ENCODE results near the gene PMCH.
"Not testable (repeated sequence)": the region's sequence is repeated elsewhere in the genome, so short reads cannot be mapped to it uniquely, and the experiment has no call there.

Gene PMCH, protein sequence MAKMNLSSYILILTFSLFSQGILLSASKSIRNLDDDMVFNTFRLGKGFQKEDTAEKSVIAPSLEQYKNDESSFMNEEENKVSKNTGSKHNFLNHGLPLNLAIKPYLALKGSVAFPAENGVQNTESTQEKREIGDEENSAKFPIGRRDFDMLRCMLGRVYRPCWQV

DNA sequence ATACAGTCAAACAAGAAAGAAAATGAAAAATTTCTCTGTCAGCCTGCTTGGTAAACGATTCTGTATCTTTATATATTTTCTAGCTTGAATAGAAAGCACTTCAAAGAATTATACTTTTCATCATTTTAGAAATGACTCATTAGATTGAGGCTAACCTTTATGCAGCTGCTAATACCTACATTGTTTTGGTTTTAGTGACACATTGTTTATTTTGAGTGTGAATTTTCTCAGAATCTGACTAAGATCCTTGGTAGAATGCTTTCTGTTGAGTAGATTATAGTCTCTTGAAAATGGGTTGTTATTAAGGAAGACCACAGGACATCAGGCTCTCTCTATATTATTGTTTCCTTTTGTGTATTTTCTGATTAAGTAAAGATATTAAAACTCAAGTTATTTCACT lies at the start of gene PMCH:
PMCH (minus strand) TSS at position 45 of the 400 bp plus-strand sequence. CDS start 63 bp downstream, outside the sequence.
- H3K27me3 ChIP-seq (ENCODE audit: insufficient read depth, low read depth): no peaks in the 10 kb centered on the region
- no peak within 1 kb of the TSS for H3K4me2 ChIP-seq
- peaks cover 6% of the 10 kb centered on the region for H3K4me1 ChIP-seq (ENCODE audit: low read depth, poor library complexity, severe bottlenecking)
- H3K36me3 ChIP-seq (ENCODE audit: insufficient read depth): no peaks in the 10 kb centered on the region
- H2AFZ ChIP-seq (ENCODE audit: low read depth): no peak within 1 kb of the TSS
- no peak within 1 kb of the TSS for H3K9ac ChIP-seq
- H3K27ac ChIP-seq: no peak within 1 kb of the TSS
- H4K20me1 ChIP-seq (ENCODE audit: insufficient read depth): no peaks in the 10 kb centered on the region
- no peaks in the 10 kb centered on the region for H3K79me2 ChIP-seq (ENCODE audit: insufficient read depth, low read depth)
- H3K4me3 ChIP-seq (IDR thresholded peaks at IDR 0.05; ENCODE audit: insufficient read depth, low read depth, low read length): no peak within 1 kb of the TSS
- TF ChIP-seq, protein P1, sequence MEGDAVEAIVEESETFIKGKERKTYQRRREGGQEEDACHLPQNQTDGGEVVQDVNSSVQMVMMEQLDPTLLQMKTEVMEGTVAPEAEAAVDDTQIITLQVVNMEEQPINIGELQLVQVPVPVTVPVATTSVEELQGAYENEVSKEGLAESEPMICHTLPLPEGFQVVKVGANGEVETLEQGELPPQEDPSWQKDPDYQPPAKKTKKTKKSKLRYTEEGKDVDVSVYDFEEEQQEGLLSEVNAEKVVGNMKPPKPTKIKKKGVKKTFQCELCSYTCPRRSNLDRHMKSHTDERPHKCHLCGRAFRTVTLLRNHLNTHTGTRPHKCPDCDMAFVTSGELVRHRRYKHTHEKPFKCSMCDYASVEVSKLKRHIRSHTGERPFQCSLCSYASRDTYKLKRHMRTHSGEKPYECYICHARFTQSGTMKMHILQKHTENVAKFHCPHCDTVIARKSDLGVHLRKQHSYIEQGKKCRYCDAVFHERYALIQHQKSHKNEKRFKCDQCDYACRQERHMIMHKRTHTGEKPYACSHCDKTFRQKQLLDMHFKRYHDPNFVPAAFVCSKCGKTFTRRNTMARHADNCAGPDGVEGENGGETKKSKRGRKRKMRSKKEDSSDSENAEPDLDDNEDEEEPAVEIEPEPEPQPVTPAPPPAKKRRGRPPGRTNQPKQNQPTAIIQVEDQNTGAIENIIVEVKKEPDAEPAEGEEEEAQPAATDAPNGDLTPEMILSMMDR (conservative IDR thresholded peaks at IDR 0.05; ENCODE audit: low read depth, low read length): no peak

DNA sequence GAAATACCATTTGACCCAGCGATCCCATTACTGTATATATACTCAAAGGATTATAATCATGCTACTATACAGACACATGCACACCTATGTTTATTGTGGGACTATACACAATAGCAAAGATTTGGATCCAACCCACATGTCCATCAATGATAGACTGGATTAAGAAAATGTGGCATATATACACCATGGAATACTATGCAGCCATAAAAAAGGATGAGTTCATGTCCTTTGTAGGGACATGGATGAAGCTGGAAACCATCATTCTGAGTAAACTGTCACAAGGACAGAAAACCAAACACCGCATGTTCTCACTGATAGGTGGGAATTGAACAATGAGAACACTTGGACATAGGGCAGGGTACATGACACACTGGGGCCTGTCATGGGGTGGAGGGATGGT lies 43.2 kb upstream of the PMCH start:
- H3K36me3 ChIP-seq (ENCODE audit: insufficient read depth); H3K27ac ChIP-seq; H3K4me2 ChIP-seq; H4K20me1 ChIP-seq (ENCODE audit: insufficient read depth); H3K9ac ChIP-seq; H3K27me3 ChIP-seq (ENCODE audit: insufficient read depth, low read depth); H3K4me1 ChIP-seq (ENCODE audit: low read depth, poor library complexity, severe bottlenecking); H3K79me2 ChIP-seq (ENCODE audit: insufficient read depth, low read depth); H2AFZ ChIP-seq (ENCODE audit: low read depth); H3K4me3 ChIP-seq (IDR thresholded peaks at IDR 0.05; ENCODE audit: insufficient read depth, low read depth, low read length): not testable (repeated sequence)

DNA sequence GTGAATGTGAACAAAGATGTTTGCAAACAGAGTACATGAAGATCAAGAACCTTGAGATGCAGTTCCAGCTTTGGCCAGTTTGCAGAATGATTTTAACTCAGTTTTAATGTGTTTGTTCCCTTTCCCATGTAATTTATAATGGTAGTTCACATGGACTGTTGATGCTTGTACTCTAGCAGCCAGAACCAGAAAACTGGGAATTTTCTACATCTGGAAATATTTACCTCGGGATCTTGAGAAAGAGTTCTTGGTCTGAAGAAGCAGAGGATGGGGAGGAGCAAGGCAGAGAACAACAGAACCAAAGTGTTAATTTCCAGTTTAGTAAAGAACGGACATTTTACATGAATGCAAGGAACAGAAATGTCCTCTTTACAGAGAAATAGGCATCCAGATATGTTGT lies 37.0 kb upstream of the PMCH start:
- no peaks in the 10 kb centered on the region for H3K4me1 ChIP-seq (ENCODE audit: low read depth, poor library complexity, severe bottlenecking)
- H3K27ac ChIP-seq: no peak overlapping the region
- H3K27me3 ChIP-seq (ENCODE audit: insufficient read depth, low read depth): no peaks in the 10 kb centered on the region
- H3K79me2 ChIP-seq (ENCODE audit: insufficient read depth, low read depth): no peaks in the 10 kb centered on the region
- TF ChIP-seq, protein P1 (conservative IDR thresholded peaks at IDR 0.05; ENCODE audit: low read depth, low read length): no peak
- H2AFZ ChIP-seq (ENCODE audit: low read depth): no peak overlapping the region
- no peak overlapping the region for H3K4me2 ChIP-seq
- no peak overlapping the region for H3K4me3 ChIP-seq (IDR thresholded peaks at IDR 0.05; ENCODE audit: insufficient read depth, low read depth, low read length)
- no peaks in the 10 kb centered on the region for H4K20me1 ChIP-seq (ENCODE audit: insufficient read depth)
- H3K9ac ChIP-seq: no peak overlapping the region
- no peaks in the 10 kb centered on the region for H3K36me3 ChIP-seq (ENCODE audit: insufficient read depth)

DNA sequence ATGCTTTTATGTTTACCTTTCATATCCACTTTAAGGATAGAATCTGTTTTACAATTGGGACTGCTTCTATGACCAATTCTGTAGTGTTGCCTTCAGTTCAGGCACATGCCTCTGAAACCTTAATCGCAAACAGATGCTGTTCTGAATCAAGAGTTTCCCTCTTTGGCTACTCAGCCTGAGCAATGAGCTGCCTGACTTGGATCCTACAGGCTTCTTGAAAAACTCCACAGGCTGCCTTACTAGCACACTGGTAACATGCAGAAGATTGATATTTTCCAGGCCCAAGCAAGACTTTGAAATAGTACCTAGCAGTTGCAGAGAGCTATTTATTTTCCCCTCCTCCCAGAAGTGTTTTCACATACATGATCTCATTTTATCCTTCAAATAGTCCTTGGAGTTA lies 34.8 kb upstream of the PMCH start:
- no peaks in the 10 kb centered on the region for H3K36me3 ChIP-seq (ENCODE audit: insufficient read depth)
- no peak overlapping the region for H3K4me2 ChIP-seq
- TF ChIP-seq, protein P1 (conservative IDR thresholded peaks at IDR 0.05; ENCODE audit: low read depth, low read length): no peak
- H3K27ac ChIP-seq: no peak overlapping the region
- no peaks in the 10 kb centered on the region for H3K27me3 ChIP-seq (ENCODE audit: insufficient read depth, low read depth)
- H3K4me3 ChIP-seq (IDR thresholded peaks at IDR 0.05; ENCODE audit: insufficient read depth, low read depth, low read length): no peak overlapping the region
- no peak overlapping the region for H3K9ac ChIP-seq
- no peaks in the 10 kb centered on the region for H4K20me1 ChIP-seq (ENCODE audit: insufficient read depth)
- H2AFZ ChIP-seq (ENCODE audit: low read depth): no peak overlapping the region
- no peaks in the 10 kb centered on the region for H3K4me1 ChIP-seq (ENCODE audit: low read depth, poor library complexity, severe bottlenecking)
- no peaks in the 10 kb centered on the region for H3K79me2 ChIP-seq (ENCODE audit: insufficient read depth, low read depth)

DNA sequence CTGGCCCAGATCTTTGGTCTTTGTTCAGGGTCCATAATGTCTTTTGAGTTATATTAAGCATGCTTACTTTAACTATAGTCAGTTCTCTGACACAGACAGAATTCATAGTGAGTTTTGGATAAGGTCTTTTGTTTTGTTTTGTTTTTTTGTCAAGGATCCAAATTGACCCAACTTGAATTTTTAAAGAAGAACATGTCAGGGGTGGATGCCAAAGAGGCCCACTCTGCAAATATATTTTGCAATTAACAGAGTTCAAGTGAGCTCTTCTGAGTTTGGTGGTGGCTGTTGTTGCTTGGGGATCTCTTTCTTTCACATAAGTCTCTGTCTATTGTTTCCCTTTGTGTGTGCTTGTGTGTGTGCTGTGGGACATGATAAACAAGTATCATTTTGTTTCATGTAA lies 34.4 kb upstream of the PMCH start:
- H3K9ac ChIP-seq: no peak overlapping the region
- H3K27me3 ChIP-seq (ENCODE audit: insufficient read depth, low read depth): no peaks in the 10 kb centered on the region
- H3K4me3 ChIP-seq (IDR thresholded peaks at IDR 0.05; ENCODE audit: insufficient read depth, low read depth, low read length): no peak overlapping the region
- TF ChIP-seq, protein P1 (conservative IDR thresholded peaks at IDR 0.05; ENCODE audit: low read depth, low read length): no peak
- H3K27ac ChIP-seq: no peak overlapping the region
- H2AFZ ChIP-seq (ENCODE audit: low read depth): no peak overlapping the region
- H4K20me1 ChIP-seq (ENCODE audit: insufficient read depth): no peaks in the 10 kb centered on the region
- H3K4me2 ChIP-seq: no peak overlapping the region
- H3K4me1 ChIP-seq (ENCODE audit: low read depth, poor library complexity, severe bottlenecking): no peaks in the 10 kb centered on the region
- H3K79me2 ChIP-seq (ENCODE audit: insufficient read depth, low read depth): no peaks in the 10 kb centered on the region
- H3K36me3 ChIP-seq (ENCODE audit: insufficient read depth): no peaks in the 10 kb centered on the region
